ENCODE results near the gene ARHGAP6.
A peak's percentile ranks its signal among the peaks of the same experiment; 100 is the strongest.

ARHGAP6 gene

GRCh38 chrX:11197671-11198070, 468.0 kb downstream of the ARHGAP6 start:
- DNase-seq: no peak

DNA sequence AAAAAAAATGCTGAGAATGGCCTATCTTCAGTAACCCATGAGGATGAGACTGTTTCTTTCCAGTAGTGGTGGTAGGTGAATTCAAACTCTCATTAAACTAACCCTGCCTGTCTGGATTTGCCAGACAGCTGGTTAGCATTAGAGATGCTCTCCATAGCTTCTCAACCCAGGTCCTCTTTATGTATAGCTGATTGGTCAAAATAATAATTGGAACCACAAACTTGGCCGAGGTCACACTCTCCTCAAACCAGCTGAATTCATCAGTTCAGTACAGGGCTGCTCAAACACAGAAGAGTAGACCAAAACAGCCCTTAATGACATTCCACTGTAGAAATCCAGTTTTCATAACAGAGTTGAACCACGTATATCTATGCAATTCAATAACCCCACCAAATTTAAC, 469.2 kb downstream of the ARHGAP6 start:
- no peak for DNase-seq

GRCh38 chrX:11193035-11193469, 472.7 kb downstream of the ARHGAP6 start:
- DNase-seq: no peak

DNA sequence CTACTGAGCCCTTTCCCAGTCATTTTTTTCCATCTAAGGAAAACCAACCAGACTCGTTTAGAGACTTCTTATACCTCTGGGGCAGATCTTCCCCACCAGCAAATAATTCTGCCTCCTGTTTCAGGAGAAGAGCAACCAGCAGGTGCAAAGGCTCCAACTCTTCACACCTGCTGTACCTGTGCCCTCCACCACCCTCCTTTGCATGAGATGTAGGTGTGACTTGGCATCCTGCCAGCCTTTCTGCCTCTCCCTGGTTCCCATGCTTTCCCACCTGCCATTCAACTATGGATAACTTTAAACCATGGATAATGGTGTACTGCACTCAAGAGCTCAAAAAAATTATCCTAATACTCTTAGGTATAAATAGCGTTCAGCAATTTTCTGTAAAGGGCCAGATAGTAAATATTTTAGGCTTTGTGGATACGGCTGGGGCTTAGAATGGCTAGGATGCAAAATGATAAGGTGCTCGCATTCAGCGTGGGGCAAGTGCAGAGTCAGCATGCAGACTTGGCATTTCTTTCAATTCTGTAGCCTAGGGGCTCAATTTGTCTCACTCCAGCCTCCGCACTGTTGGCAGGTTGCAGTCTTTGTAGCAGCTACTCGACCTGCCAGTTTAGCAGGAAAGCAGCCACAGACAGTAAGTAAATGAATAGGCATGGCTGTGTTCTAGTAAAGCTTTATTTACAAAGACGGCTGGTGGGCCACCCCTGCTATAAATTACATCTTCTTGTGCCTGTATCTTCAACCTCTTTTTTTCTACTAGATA, 474.8 kb downstream of the ARHGAP6 start:
- no peak for DNase-seq

DNA sequence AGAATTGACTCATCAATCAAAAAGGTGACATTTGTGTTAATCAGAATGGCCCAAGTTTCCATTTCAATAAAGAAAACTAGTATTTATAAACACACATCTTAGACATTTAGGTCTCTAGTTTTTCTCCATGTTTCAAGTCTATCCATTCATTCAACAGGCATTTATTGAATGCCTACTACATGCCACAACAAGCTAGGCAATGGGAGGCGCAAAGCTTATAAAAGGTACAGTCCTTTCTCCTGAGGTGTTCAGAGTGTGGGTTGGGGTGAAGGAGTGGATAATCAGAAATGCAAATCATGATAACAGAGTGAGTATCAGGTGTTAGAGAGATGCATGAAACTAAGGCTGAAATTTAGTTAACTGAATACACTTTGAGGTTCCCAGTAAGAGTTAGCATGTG, 476.6 kb downstream of the ARHGAP6 start:
- DNase-seq: no peak

GRCh38 chrX:11188664-11189063, 477.1 kb downstream of the ARHGAP6 start:
- DNase-seq: no peak

DNA sequence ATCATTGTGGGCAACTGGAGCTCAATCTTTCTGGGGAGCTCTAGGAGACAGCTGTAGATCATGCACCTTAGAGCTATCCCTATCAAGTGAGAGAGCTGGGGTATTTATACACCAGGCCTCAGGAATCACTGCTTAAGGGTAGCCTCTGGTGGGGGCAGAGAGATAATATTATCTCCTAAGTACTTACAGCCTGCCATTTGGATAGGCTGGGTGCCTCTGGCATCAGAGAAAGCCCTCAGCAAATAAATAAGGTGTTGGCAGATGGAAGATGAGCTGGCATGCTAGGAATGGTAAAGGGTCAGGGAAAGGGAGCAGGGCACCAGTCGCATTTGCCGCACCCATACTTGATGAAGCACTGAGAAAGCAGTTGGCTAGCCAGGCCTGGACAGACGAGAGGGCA, 478.7 kb downstream of the ARHGAP6 start:
- no peak for DNase-seq

- DNase-seq: no peak
Observed at GRCh38 chrX:11185861-11186260, 479.9 kb downstream of the ARHGAP6 start.

DNA sequence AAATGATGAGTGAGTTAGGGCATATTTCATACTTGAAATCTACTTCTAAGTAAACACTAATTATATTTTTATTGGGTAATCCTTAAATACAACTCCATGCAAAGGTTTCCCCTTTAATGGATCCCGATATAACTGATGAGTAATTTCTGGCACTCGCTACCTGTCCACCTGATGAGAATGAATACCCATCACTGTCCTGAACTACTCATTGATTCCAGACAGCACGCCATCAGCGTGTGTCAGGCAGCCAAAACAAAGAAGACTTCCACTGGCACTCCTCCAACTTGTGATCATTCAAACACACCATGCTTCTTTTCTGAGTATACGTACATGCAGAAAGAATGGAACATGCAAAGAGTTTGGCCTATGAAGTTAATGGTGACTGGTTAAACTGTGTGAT, 485.1 kb downstream of the ARHGAP6 start:
- DNase-seq: no peak

DNA sequence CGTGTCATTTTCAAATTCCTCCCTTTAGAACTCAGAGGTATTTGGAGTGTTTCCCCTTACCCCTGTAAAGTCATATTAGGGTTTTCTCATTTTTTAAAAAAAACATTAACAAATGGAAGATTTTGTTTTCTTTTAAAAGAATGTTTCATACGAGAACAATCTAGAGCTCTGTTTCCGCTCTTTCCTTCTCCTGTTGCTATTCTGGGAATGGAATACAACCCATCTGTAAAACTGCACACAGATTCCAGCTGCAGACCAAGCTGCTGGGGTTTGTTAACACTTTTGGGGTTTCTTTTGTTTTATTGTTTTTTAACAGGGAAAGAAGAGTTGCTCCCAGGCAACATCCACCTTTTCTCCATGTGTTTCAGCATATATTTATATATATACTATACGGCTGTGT, 493.3 kb downstream of the ARHGAP6 start:
- no peak for DNase-seq

DNA sequence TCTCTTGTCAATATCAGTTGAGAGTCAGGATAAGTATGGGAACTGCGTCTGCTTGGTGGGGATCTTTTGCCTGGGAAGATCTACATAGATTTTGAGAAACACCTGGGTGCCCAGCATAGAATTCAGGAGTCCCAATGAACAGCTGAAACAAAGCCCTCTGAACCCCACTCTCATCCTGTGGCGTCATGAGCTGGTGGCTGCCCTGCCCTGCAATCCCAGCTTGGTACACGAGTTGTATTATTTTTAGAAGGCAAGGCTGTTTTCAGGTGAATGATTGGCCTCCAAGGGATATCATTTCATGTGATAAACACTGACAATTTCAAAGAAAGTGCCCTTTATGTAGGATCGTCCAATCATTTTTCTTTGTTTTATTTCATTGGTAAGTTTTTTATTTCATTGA, 493.8 kb downstream of the ARHGAP6 start:
- DNase-seq: no peak

GRCh38 chrX:11164433-11164832, 501.3 kb downstream of the ARHGAP6 start:
- no peak for DNase-seq

DNA sequence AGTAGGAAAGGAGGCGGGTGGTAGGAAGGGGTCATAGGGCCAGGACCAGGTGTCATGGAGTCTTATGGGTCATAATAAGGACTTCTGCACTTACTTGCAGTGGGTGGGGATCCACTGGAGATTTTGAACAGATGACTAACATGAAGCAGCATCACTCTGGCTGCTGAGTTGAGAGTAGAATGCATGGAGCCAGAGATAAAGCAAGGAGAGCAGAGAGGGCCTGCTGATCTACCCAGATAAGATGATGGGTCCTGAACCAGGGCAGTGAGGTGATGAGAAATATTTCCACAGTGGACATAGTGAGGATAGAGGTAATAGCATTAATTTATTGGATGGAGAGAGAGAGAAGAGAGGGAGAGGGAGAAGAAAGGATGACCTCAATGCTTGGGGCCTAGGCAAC, 506.6 kb downstream of the ARHGAP6 start:
- DNase-seq: no peak

GRCh38 chrX:11151799-11152559, 513.7 kb downstream of the ARHGAP6 start:
- DNase-seq: no peak

DNA sequence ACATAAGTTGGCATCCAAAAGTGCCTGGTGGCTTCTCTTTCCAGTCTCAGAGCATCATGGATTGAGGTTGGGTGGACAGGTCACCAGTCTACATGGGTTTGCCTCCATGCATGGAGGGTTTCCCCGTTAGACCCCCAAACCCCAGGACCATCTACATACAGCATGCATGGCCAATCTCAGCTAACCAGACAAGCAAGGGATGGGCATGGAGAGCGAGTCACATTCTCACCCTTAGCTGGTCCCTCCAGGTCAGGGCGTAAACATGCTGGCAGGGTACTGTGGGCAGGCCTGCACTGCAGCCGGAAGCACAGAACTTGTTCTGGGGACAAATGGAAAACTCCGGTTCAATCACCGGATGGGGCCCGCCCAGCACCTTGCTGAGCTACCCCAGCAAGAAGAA, 517.3 kb downstream of the ARHGAP6 start:
- DNase-seq: no peak

DNA sequence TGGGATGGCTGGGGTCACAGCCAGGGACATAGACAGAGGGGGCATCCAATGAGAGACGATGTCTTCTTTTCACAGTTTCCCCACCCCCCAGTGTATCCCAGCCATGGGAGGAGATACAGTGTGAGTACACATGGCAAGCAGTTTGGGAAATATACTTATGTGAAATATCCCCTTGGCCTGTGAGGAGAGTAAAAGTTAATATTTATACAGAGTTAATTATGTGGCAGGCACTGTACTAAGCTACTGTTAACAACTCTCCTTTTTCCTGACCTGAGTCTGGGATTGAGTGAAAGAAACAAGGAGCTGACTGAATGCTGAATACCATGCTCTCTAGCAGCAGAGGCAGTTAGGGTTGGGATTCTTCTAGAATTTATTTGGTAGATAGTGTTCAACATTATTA, 519.3 kb downstream of the ARHGAP6 start:
- no peak for DNase-seq

DNA sequence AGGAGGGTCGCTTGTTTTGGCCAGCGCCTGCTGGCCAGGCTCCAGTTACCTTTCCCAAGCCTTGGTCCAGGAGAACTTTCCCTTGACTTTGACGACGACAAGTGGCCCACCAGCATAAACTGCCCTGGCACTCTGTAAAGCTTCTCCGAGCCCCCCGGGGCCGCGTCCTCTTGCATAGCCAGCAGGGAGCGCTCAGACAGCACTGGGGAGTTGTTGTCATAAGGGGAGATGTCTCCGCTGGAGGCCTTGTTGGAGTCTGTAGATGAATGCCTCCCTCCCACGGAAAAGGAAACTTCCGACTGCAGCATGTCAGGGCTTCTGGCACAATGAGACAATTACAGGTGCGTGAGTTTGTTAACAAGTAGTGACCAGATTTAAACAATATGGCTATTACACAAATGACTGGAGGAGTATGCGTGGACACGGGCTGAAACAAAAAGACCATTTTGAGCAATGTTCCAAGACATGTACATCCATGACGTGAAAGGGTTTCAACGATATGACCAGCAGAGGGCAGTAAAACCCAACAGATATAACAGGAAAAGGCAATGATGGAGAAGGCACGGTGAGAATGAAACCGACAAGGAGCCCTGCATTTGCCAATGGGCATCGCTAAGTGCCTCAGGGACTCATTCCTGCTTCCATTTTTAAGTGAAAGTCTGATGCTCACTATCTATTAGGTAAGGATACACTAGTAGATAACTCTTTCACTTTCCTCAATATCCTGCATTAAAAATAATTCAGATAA, 521.6 kb downstream of the ARHGAP6 start:
- DNase-seq: peak; percentile 65

DNA sequence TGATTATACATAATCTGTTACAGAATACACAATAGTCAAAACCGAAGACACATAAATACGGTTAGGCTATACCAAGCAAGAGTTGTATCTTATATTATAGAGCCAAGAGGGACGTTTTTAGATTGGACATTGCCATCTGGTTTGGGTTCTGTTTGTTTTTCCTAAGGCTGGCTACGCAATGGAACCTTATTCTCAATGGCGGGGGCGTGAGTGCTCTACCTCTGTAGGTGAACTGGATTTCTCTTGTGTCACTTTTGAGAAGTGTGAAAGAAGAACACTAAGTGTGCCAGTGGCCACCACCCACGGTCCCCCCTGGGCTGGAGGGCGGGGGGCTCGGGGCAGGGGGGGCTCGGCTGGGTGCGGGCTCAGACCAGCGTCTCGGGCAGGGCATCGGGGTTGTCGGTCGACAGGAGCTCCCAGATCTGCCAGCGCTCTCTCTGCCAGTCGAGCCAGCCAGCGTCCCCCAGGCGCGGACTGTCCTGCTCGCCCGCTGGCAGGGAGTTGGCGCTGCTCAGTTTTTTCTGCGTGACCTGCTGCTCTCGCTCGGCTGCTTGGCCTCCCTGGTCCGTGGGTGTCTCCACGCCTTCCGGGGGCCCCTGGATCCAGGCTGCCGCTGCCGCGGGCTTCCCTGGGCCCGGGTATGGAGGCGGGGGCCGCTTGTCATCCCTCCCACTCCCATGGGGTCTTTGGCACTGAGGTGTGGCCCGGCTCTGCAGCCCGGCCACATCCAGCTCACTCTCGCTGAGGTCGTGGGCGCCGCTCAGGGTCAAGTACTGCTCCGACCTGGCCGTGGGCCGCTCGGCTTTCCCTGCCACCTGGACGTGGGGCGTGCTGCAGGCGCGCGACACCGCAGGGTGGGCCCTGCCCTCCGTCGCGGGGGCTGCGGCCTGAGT, 527.0 kb downstream of the ARHGAP6 start:
- no peak for DNase-seq

DNA sequence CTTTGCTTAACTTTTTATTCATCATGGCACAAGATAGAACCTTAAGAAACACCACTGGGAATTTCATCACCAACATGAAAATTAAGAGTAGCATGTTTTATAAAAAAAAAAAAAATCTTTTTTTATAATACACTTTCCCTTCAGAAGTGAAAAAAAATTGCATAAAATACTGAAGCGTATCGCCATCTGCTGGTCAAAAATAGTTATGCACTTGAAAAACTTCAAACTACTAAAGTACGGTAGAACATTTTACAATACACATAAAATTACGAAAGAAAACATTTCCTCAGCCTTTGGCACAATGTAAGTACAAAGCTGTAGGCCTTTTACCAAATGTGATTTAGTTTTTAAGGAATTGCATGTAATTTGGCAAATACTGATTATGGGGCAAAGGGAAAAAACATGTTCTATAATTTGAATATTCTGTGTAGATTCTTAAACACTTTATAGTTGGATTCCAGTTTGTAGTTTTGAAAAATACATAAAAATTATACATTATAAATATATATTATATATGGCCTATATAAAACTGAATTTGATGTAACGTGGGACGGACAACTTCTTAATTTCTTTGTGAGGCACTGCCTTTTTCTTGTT, 528.1 kb downstream of the ARHGAP6 start:
- peak; percentile 33 for DNase-seq

- DNase-seq: no peak
Observed at GRCh38 chrX:11135564-11136185, 530.0 kb downstream of the ARHGAP6 start.

DNA sequence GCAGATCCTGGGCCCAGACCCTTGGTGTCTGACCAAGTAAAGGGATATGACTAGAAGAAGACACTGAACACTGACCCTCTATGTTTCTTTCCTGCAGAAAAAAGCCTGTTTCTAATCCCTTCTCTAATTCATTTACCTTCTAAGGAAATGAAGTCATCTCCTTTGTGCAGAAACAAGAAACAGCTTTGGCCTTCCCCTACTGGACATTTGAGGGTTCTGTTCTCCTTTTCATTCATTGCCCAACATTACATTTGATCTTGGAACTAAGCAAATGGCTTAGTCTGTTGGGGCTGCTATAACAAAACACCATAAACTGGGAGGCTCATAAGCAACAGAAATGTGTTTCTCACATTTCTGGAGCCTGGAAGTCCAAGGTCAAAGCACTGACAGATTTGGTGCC, 534.6 kb downstream of the ARHGAP6 start:
- DNase-seq: no peak

GRCh38 chrX:11130136-11130535, 535.6 kb downstream of the ARHGAP6 start:
- DNase-seq: no peak
